ENCODE results near the gene UBXN10.

Gene UBXN10

DNA sequence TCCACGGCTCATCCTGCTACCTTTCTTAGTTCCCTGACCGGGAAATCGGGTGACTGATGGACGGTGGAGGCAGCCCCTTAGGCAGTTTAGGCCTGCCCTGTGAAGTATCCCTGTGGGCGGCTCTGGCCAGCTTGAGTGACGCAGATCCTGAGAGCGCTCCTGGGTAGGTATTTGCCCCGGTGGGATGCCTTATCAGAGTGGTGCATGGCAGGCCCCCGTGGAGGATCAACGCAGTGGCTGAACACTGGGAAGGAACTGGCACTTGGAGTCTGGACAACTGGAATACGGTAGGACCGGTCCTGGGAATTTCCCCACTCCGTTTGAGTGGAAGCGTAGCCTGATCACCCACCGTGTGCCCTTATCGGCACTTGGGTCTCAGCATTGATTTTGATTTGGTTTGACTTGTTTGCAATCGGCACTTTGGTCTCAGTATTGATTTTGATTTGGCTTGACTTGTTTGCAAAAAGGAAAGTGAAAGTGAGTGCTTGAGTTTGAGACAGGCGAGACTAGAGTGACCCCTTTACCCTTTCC, 31.5 kb upstream of the UBXN10 start:
- no peaks in the 10 kb centered on the region for H3K27me3 ChIP-seq (replicated peaks; ENCODE audit: control insufficient read depth, insufficient read depth, low read length)
- TF ChIP-seq, protein P1, sequence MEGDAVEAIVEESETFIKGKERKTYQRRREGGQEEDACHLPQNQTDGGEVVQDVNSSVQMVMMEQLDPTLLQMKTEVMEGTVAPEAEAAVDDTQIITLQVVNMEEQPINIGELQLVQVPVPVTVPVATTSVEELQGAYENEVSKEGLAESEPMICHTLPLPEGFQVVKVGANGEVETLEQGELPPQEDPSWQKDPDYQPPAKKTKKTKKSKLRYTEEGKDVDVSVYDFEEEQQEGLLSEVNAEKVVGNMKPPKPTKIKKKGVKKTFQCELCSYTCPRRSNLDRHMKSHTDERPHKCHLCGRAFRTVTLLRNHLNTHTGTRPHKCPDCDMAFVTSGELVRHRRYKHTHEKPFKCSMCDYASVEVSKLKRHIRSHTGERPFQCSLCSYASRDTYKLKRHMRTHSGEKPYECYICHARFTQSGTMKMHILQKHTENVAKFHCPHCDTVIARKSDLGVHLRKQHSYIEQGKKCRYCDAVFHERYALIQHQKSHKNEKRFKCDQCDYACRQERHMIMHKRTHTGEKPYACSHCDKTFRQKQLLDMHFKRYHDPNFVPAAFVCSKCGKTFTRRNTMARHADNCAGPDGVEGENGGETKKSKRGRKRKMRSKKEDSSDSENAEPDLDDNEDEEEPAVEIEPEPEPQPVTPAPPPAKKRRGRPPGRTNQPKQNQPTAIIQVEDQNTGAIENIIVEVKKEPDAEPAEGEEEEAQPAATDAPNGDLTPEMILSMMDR (IDR thresholded peaks at IDR 0.05; ENCODE audit: insufficient read depth, low read length, poor library complexity, severe bottlenecking), result no peak
- H3K4me3 ChIP-seq (replicated peaks; ENCODE audit: low read depth, low read length), result no peak overlapping the region
- H3K36me3 ChIP-seq (ENCODE audit: control insufficient read depth, insufficient read depth, low read length), result no peaks in the 10 kb centered on the region
- no peak for DNase-seq (ENCODE audit: extremely low read depth, insufficient read length)

DNA sequence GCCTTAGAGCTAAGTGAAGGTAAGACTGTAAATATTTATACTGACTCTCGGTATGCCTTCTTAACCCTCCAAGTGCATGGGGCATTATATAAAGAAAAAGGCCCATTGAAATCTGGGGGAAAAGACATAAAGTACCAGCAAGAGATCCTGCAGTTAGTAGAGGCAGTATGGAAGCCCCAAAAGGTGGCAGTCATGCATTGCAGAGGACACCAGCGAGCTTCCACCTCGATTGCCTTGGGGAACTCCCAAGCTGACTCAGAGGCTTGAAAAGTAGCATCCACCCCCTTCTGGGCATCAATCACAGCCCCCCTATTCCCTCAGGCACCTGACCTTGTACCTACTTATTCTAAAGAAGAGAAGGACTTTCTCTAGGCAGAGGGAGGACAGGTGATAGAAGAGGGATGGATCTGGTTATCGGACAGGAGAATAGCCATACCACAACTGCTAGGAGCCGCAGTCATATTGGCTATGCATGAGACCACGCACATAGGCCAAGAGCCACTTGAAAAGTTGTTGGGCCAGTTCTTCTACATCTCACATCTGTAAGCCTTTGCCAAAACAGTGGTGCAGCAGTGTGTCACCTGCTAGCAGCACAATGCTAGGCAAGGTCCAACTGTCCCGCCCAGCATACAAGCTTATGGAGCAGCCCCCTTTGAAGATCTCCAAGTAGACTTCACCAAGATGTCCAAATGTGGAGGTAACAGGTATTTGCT, 27.4 kb upstream of the UBXN10 start:
- no peaks in the 10 kb centered on the region for H3K36me3 ChIP-seq (ENCODE audit: control insufficient read depth, insufficient read depth, low read length)
- H3K4me3 ChIP-seq (replicated peaks; ENCODE audit: low read depth, low read length), result no peak overlapping the region
- TF ChIP-seq, protein P1 (IDR thresholded peaks at IDR 0.05; ENCODE audit: insufficient read depth, low read length, poor library complexity, severe bottlenecking), result no peak
- no peak for DNase-seq (ENCODE audit: extremely low read depth, insufficient read length)
- H3K27me3 ChIP-seq (replicated peaks; ENCODE audit: control insufficient read depth, insufficient read depth, low read length), result no peaks in the 10 kb centered on the region

DNA sequence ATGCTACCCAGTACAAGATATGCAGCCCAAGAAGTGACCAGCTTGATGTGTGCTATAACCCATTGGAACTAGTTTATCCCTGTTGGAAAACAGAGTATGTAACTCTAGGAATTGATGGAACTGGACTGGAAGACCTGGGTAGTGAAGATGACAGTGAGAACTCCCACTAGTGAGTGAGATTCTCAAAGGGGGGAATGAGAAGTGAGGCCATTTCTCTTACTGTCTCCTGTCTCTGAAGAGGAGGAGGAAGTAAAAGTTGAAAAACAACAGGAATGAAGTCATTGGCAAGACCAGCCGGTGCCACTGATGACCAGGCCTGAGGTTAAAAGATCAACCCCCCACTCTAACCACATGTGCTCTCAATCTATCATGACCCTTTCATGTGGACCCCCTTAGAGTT, 25.9 kb upstream of the UBXN10 start:
- H3K4me3 ChIP-seq (replicated peaks; ENCODE audit: low read depth, low read length), result no peak overlapping the region
- H3K27me3 ChIP-seq (replicated peaks; ENCODE audit: control insufficient read depth, insufficient read depth, low read length), result no peaks in the 10 kb centered on the region
- TF ChIP-seq, protein P1 (IDR thresholded peaks at IDR 0.05; ENCODE audit: insufficient read depth, low read length, poor library complexity, severe bottlenecking), result no peak
- DNase-seq (ENCODE audit: extremely low read depth, insufficient read length), result no peak
- H3K36me3 ChIP-seq (ENCODE audit: control insufficient read depth, insufficient read depth, low read length), result no peaks in the 10 kb centered on the region

DNA sequence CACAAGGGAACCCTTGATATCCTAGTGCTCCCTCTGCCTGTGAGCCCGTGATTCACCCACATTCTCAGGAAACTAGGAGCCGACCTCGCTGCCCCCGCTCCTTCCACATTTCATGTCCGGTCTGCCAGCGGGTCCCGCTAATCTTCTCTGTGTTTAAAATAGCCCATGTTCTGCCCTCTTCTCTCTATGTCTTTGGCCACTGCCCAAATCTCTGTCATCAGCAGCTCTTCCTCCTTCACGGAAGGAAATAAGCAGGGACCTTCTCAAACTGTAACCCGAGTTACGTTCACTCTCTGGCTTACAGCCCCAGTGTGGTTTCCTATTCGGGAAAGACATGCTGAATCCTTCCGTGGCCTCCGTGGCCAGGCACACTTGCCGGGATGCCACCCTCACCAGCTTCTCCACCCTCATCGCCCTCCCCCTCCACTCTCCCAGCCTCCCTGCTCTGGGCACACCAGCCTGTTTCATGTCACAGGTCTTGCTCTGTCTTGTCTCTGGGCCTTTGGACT, 21.1 kb upstream of the UBXN10 start:
- no peak for DNase-seq (ENCODE audit: extremely low read depth, insufficient read length)

DNA sequence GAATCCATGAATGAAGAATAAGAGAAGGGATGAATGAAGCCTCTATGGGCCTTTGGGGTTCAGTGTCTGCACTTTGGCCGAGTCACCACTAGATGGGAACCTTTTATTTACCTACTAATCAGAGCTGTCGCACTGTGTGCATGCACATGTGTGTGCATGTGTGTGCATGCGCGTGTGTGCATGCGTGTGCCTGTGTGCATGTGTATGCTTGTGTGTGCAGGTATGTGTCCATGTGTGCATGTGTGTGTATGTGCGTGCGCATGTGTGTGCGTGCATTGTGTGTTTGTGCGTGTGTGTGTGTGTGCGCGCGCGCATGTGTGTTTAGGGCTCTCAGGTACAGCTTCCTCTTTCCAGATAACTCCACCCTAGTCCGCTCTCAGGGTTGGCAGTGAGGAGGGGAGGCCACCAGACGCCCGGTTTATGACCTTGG, 20.4 kb upstream of the UBXN10 start:
- TF ChIP-seq, protein P1 (IDR thresholded peaks at IDR 0.05; ENCODE audit: insufficient read depth, low read length, poor library complexity, severe bottlenecking), result peak; percentile 51
- Histone ChIP-seq H3K27me3 (replicated peaks; ENCODE audit: control insufficient read depth, insufficient read depth, low read length) (no peaks in the 10 kb centered on the region), H3K4me3 (replicated peaks; ENCODE audit: low read depth, low read length) (no peak overlapping the region), H3K36me3 (ENCODE audit: control insufficient read depth, insufficient read depth, low read length) (no peaks in the 10 kb centered on the region)
- DNase-seq (ENCODE audit: extremely low read depth, insufficient read length), result no peak

More for the DNA sequence above, 21.1 kb upstream of the UBXN10 start:
- no peaks in the 10 kb centered on the region for H3K27me3 ChIP-seq (replicated peaks; ENCODE audit: control insufficient read depth, insufficient read depth, low read length)
- TF ChIP-seq, protein P1 (IDR thresholded peaks at IDR 0.05; ENCODE audit: insufficient read depth, low read length, poor library complexity, severe bottlenecking), result no peak
- H3K4me3 ChIP-seq (replicated peaks; ENCODE audit: low read depth, low read length), result no peak overlapping the region
- H3K36me3 ChIP-seq (ENCODE audit: control insufficient read depth, insufficient read depth, low read length), result no peaks in the 10 kb centered on the region

All from GM06990 (cell line).